Measurements from ENCODE around the gene GPR107. TPM values are rescaled to one million over a fixed set of nuclear protein-coding genes. Genes with fewer than 3 reads are reported as not detected.
"Not testable (repeated sequence)": the region's sequence is repeated elsewhere in the genome, so short reads cannot be mapped to it uniquely, and the experiment has no call there.

Gene GPR107
- total and polyA plus RNA-seq, 2 experiments from 2014 or later: 6.2 to 30.7 TPM

- Histone ChIP-seq H3K36me3 (ENCODE audit: insufficient read depth) (no peaks in the 10 kb centered on the region), H3K4me2 (no peak overlapping the region), H3F3A (replicated peaks; ENCODE audit: low read depth) (no peaks in the 10 kb centered on the region), H4K20me1 (replicated peaks; ENCODE audit: insufficient read depth) (peaks cover 8% of the 10 kb centered on the region; the same call in 1 of the 2 replicates), H3K4me3 (no peak overlapping the region), H2AFZ (no peak overlapping the region), H3K27me3 (ENCODE audit: insufficient read depth) (no peaks in the 10 kb centered on the region), H3K79me2 (replicated peaks; ENCODE audit: insufficient read depth) (peaks cover 39% of the 10 kb centered on the region), H3K9me2 (ENCODE audit: insufficient read depth) (no peaks in the 10 kb centered on the region), H3K27ac (ENCODE audit: low read depth) (no peak overlapping the region), H3K4me1 (ENCODE audit: insufficient read depth) (no peaks in the 10 kb centered on the region)
- Mint-ChIP-seq H3K27me3 (ENCODE audit: insufficient read depth, low read depth, poor library complexity) (no peaks in the 10 kb centered on the region), H3K27ac (no peak overlapping the region), H3K36me3 (ENCODE audit: low read depth) (peaks cover 8% of the 10 kb centered on the region; the same call in 2 of the 3 replicates), H3K4me1 (0 out of 3 replicates have a peak, but pooled peaks cover 2% of the 10 kb centered on the region), H3K9me3 (peaks cover 4% of the 10 kb centered on the region; the same call in 1 of the 3 replicates), H3K4me3 (no peak overlapping the region)
- ATAC-seq (no peak), DNase-seq (ENCODE audit: low spot score) (no peak)
- TF ChIP-seq ZNF462 (CRISPR knock-in tag; IDR thresholded peaks at IDR 0.05) (no peak), CREB1 (CRISPR knock-in tag; IDR thresholded peaks at IDR 0.05; ENCODE audit: low read depth) (no peak), REST (IDR thresholded peaks at IDR 0.05; ENCODE audit: unreplicated experiment) (no peak), JUNB (IDR thresholded peaks at IDR 0.05; ENCODE audit: unreplicated experiment) (no peak), NANOG (IDR thresholded peaks at IDR 0.05; ENCODE audit: borderline replicate concordance) (no peak), ETS1 (IDR thresholded peaks at IDR 0.05) (no peak), ZNF331 (CRISPR knock-in tag; IDR thresholded peaks at IDR 0.05; ENCODE audit: low read depth) (no peak), CTCF (conservative IDR thresholded peaks at IDR 0.05; ENCODE audit: low read depth in 2 of 2) (no peak), ZNF114 (CRISPR knock-in tag; IDR thresholded peaks at IDR 0.05) (no peak)
Observed at GRCh38 chr9:130021123-130021522, 32.6 kb upstream of the GPR107 start.

GRCh38 chr9:130021842-130022241 is 31.9 kb upstream of the GPR107 start:
- H4K20me1 ChIP-seq (replicated peaks; ENCODE audit: insufficient read depth): peaks cover 12% of the 10 kb centered on the region; the same call in 1 of the 2 replicates
- H3K9me3 Mint-ChIP-seq; H3F3A ChIP-seq (replicated peaks; ENCODE audit: low read depth); H2AFZ ChIP-seq; H3K4me2 ChIP-seq; H3K27me3 Mint-ChIP-seq (ENCODE audit: insufficient read depth, low read depth, poor library complexity); H3K4me1 ChIP-seq (ENCODE audit: insufficient read depth); DNase-seq (ENCODE audit: low spot score); H3K4me3 Mint-ChIP-seq; H3K36me3 ChIP-seq (ENCODE audit: insufficient read depth); H3K36me3 Mint-ChIP-seq (ENCODE audit: low read depth); H3K27ac Mint-ChIP-seq; H3K9me2 ChIP-seq (ENCODE audit: insufficient read depth); H3K4me3 ChIP-seq; H3K27me3 ChIP-seq (ENCODE audit: insufficient read depth); H3K27ac ChIP-seq (ENCODE audit: low read depth); H3K4me1 Mint-ChIP-seq; ATAC-seq: not testable (repeated sequence)
- peaks cover 39% of the 10 kb centered on the region for H3K79me2 ChIP-seq (replicated peaks; ENCODE audit: insufficient read depth)

Data from GM23338 (cell line).